GM18907 (cell line): ENCODE data around the gene SFT2D2.

ENCODE experiments used
- ATAC-seq: cut with Tn5 transposase; IDR thresholded peaks from one replicate; pipeline ENCODE4 v1.9.1; 2021; ENCODE audit warnings: mild to moderate bottlenecking, moderate library complexity; ENCODE audit not compliant: unreplicated experiment

Gene SFT2D2

DNA sequence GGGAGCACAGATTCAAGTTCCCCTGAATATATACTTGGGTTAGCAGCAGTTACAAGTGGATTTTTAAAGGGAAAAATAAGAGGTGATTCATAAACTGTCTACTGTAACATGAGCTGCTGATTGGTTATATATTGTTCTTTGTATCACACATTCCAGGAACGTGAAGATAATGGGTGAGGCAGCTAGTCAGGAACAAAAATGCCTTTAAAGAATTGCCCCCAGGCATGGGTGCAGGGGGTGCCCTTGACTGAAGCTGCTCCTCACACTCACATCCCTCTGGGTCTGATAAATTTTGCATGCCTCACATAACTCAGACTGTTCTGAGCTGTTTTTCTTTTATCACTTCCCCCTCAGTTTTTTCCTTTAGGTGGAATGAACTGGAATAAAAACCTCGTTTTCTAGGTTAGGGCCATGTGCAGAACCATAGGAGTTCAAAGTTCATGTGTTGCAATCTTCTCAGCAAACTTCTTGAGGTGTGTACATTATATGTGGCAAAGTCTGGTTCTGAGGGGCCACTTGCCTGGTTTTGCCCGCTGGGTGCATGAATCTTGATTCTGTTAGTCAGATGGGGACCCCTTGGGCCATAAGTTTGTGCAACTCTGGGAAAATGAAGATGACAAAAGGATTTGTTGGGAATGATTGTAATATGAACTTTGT is 76.0 kb downstream of the SFT2D2 start:
- ATAC-seq: no peak
